ENCODE results near the gene WSB1.

GRCh38 chr17:27318633-27319032 lies 24.7 kb downstream of the WSB1 start:
- TF ChIP-seq THRA (IDR thresholded peaks at IDR 0.05) (no peak), NKRF (IDR thresholded peaks at IDR 0.05; ENCODE audit: borderline replicate concordance) (no peak), YY1 (IDR thresholded peaks at IDR 0.05; ENCODE audit: borderline replicate concordance in 1 of 3, control insufficient read depth in 1 of 3, extremely low read depth in 1 of 3, insufficient read depth in 3 of 3, insufficient read length in 1 of 3, insufficient replicate concordance in 2 of 3, low read depth in 1 of 3, low read length in 2 of 3) (no peak), ARHGAP35 (IDR thresholded peaks at IDR 0.05; ENCODE audit: partially characterized antibody) (no peak), PPARD (CRISPR knock-in tag; IDR thresholded peaks at IDR 0.05) (no peak), ETV6 (IDR thresholded peaks at IDR 0.05; ENCODE audit: borderline replicate concordance in 1 of 2, low read depth in 2 of 2, low read length in 1 of 2) (no peak), ETV6 (CRISPR knock-in tag; IDR thresholded peaks at IDR 0.05; ENCODE audit: borderline replicate concordance) (no peak), POLR2A (conservative IDR thresholded peaks at IDR 0.05) (no peak), EZH2 (IDR thresholded peaks at IDR 0.05; ENCODE audit: borderline replicate concordance, low read depth, low read length) (no peak), RBM39 (optimal IDR thresholded peaks at IDR 0.05; ENCODE audit: low read depth, low read length) (no peak), GTF2F1 (IDR thresholded peaks at IDR 0.05; ENCODE audit: low read depth, low read length) (no peak), CAMTA2 (CRISPR knock-in tag; conservative IDR thresholded peaks at IDR 0.05) (no peak), CTCF (IDR thresholded peaks at IDR 0.05 in 2 of 3, conservative IDR thresholded peaks at IDR 0.05 in 1 of 3; ENCODE audit: insufficient read depth in 2 of 3, low read depth in 1 of 3, low read length in 3 of 3) (no peak), MNT (conservative IDR thresholded peaks at IDR 0.05) (no peak), BACH1 (tag; IDR thresholded peaks at IDR 0.05) (no peak)
